OCI-LY1 (cell line): ENCODE results near the gene CEP57L1.

Experiments used
- H2AFZ ChIP-seq: fragments of 200-600 bp; sonication (generic), shearing (Covaris generic); 2 replicates; pipeline ENCODE4 v1.6.0; 2014; ENCODE audit warnings: antibody characterized with exemption, mild to moderate bottlenecking, low read length
- H3F3A ChIP-seq: fragments of 200-600 bp; sonication (generic), shearing (Covaris generic); 2 replicates; pipeline ENCODE4 v1.6.0; 2014; ENCODE audit warnings: mild to moderate bottlenecking, antibody characterized with exemption, low read length, moderate library complexity; ENCODE audit not compliant: insufficient read depth
- H3K27ac ChIP-seq: fragments of 200-600 bp; sonication (generic); 2 replicates; pipeline ENCODE4 v1.5.1; 2014; ENCODE audit warnings: low read length, mixed run types, mild to moderate bottlenecking, low read depth; ENCODE audit not compliant: poor library complexity, severe bottlenecking
- H3K27me3 ChIP-seq: fragments of 200-600 bp; sonication (generic); 2 replicates; pipeline ENCODE4 v1.6.0; 2014; ENCODE audit warnings: antibody characterized with exemption, mild to moderate bottlenecking, low read length, moderate library complexity; ENCODE audit not compliant: insufficient read depth
- H3K36me3 ChIP-seq: fragments of 200-600 bp; sonication (generic); 2 replicates; pipeline ENCODE4 v1.6.1; 2014; ENCODE audit warnings: mild to moderate bottlenecking, antibody characterized with exemption, low read length, moderate library complexity, mixed read lengths; ENCODE audit not compliant: insufficient read depth
- H3K4me1 ChIP-seq: fragments of 200-600 bp; sonication (generic); 2 replicates; pipeline ENCODE4 v1.5.1; 2014; ENCODE audit warnings: mild to moderate bottlenecking, low read length, moderate library complexity; ENCODE audit not compliant: insufficient read depth, severe bottlenecking
- H3K4me2 ChIP-seq: fragments of 200-600 bp; sonication (generic), shearing (Covaris generic); 2 replicates; pipeline ENCODE4 v1.6.1; 2014; ENCODE audit warnings: low read length
- H3K4me3 ChIP-seq: fragments of 200-600 bp; sonication (generic); 2 replicates; pipeline ENCODE4 v1.5.1; 2014; ENCODE audit warnings: low read length, low read depth, mild to moderate bottlenecking, mixed read lengths; ENCODE audit not compliant: poor library complexity, severe bottlenecking
- H3K79me2 ChIP-seq: fragments of 200-600 bp; shearing (Covaris generic); 2 replicates; pipeline ENCODE4 v1.6.1; 2016; ENCODE audit warnings: mixed run types, low read length, mixed read lengths; ENCODE audit not compliant: insufficient read depth
- H3K9ac ChIP-seq: fragments of 200-600 bp; sonication (generic), shearing (Covaris generic); 2 replicates; pipeline ENCODE4 v1.6.1; 2014; ENCODE audit warnings: mild to moderate bottlenecking, low read length, mixed read lengths
- H3K9me2 ChIP-seq: fragments of 200-600 bp; sonication (generic), shearing (Covaris generic); 2 replicates; pipeline ENCODE4 v1.6.1; 2014; ENCODE audit warnings: low read depth, mild to moderate bottlenecking, low read length, mixed read lengths
- H3K9me3 ChIP-seq: fragments of 200-600 bp; shearing (Covaris generic); 2 replicates; pipeline ENCODE4 v1.6.1; 2014; ENCODE audit warnings: low read length, mixed read lengths
- H4K20me1 ChIP-seq: fragments of 200-600 bp; sonication (generic), shearing (Covaris generic); 2 replicates; pipeline ENCODE4 v1.6.0; 2016; ENCODE audit warnings: mild to moderate bottlenecking, low read length; ENCODE audit not compliant: insufficient read depth
- CTCF ChIP-seq: fragments of 200-600 bp; sonication (generic), shearing (Covaris generic); IDR thresholded peaks from 2 replicates; pipeline ENCODE4 v1.5.1; 2017; ENCODE audit warnings: mild to moderate bottlenecking, antibody characterized with exemption, low read length, moderate library complexity, mixed read lengths
- EZH2 ChIP-seq: fragments of 200-600 bp; sonication (generic), shearing (Covaris generic); IDR thresholded peaks from 2 replicates; pipeline ENCODE4 v1.8.0; 2017; ENCODE audit warnings: borderline replicate concordance, mixed run types, mild to moderate bottlenecking, antibody characterized with exemption, low read length, moderate library complexity, mixed read lengths

CEP57L1 gene

GRCh38 chr6:109167562-109167961 is 72.3 kb downstream of the CEP57L1 start:
- TF ChIP-seq EZH2 (no peak), CTCF (no peak)
- Histone ChIP-seq H3K9me2 (no peaks in the 10 kb centered on the region), H4K20me1 (no peaks in the 10 kb centered on the region), H3K4me2 (no peak overlapping the region), H3K36me3 (no peaks in the 10 kb centered on the region), H3K79me2 (no peaks in the 10 kb centered on the region), H2AFZ (no peak overlapping the region), H3K27me3 (no peaks in the 10 kb centered on the region), H3F3A (no peaks in the 10 kb centered on the region), H3K27ac (no peak overlapping the region), H3K4me3 (no peak overlapping the region), H3K4me1 (no peaks in the 10 kb centered on the region), H3K9me3 (no peaks in the 10 kb centered on the region), H3K9ac (no peak overlapping the region)

DNA sequence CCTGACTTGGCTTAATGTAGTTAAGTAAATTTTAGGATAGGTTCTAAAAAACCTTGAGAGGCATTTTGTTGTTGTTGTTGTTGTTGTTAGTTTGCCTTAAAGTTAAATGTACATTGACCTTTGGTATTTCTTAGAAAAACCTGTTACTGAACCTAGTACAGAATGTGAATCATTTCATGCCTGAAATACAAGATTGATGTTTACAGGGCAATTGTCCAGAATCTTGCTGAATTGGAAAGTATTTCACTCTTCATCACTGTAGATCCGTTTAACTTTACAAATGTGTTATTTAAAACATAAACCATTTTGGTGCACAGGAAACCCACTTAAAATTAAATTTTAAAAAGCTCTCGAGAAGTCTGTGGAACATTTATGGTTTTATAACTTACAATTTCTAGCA is 75.0 kb downstream of the CEP57L1 start:
- Histone ChIP-seq H3K27me3 (no peaks in the 10 kb centered on the region), H3K27ac (no peak overlapping the region), H3K9me3 (no peaks in the 10 kb centered on the region), H3K4me3 (no peak overlapping the region), H3F3A (no peaks in the 10 kb centered on the region), H3K36me3 (no peaks in the 10 kb centered on the region), H3K4me1 (no peaks in the 10 kb centered on the region), H3K79me2 (no peaks in the 10 kb centered on the region), H3K9ac (no peak overlapping the region), H4K20me1 (no peaks in the 10 kb centered on the region), H3K9me2 (no peaks in the 10 kb centered on the region), H3K4me2 (no peak overlapping the region), H2AFZ (no peak overlapping the region)
- TF ChIP-seq EZH2 = no peak
- no peak for TF ChIP-seq CTCF

DNA sequence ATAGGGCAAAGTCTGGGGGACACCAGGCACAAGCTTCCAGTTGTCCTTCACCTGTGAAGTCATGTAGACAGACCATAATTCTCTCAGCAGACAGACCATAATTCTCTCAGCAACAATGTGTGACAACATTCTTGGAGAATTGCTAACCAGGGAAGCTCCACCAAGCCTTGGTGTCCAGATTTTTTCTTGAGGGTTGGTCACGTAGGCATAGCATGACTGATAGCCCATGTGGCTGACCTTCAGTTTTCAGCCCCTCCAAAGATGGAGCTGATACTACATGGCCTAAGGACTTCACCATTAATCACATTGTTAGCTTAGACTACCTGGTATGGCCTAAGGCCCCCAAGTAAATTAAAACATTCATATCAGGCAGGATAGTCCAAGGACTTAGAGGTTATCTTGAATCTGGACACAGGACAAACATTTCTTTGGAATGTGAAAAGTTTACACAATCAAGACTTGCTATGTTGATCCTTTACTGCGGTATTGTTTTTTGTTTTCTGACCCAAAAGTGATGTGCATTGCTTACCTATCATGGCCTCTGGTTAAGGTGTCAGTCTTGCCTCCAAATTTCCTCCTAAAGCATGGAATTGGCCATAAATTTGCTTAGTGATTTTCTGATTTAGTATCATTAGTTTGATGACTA is 76.9 kb downstream of the CEP57L1 start:
- Histone ChIP-seq H2AFZ (no peak overlapping the region), H3K27ac (no peak overlapping the region), H3K4me2 (no peak overlapping the region)

More for the DNA sequence above, 76.9 kb downstream of the CEP57L1 start:
- no peaks in the 10 kb centered on the region for H3F3A ChIP-seq
- TF ChIP-seq EZH2 (no peak), CTCF (no peak)
- no peaks in the 10 kb centered on the region for H4K20me1 ChIP-seq
- no peaks in the 10 kb centered on the region for H3K79me2 ChIP-seq
- no peaks in the 10 kb centered on the region for H3K27me3 ChIP-seq
- H3K9me3 ChIP-seq = no peaks in the 10 kb centered on the region
- no peak overlapping the region for H3K4me3 ChIP-seq
- no peaks in the 10 kb centered on the region for H3K9me2 ChIP-seq
- H3K9ac ChIP-seq = no peak overlapping the region
- no peaks in the 10 kb centered on the region for H3K4me1 ChIP-seq
- no peaks in the 10 kb centered on the region for H3K36me3 ChIP-seq
